ENCODE measurements around the gene ZFR. TPM values are rescaled to one million over a fixed set of nuclear protein-coding genes. Genes with fewer than 3 reads are reported as not detected.
"Not testable (repeated sequence)": the region's sequence is repeated elsewhere in the genome, so short reads cannot be mapped to it uniquely, and the experiment has no call there.

The ZFR gene
- total and polyA plus RNA-seq, 8 donors = 47.1 to 116 (median 103) TPM

- ATAC-seq (no peak), DNase-seq (no peak)
- Histone ChIP-seq H3K27ac (no peak overlapping the region), H3K4me3 (no peak overlapping the region), H3K4me1 (peaks cover 0 to 18% of the 10 kb centered on the region in 2 donors), H3K36me3 (no peaks in the 10 kb centered on the region), H3K9me3 (no peaks in the 10 kb centered on the region), H3K27me3 (peaks cover 0 to 4% of the 10 kb centered on the region in 2 donors)
- no peak for TF ChIP-seq CTCF (IDR thresholded peaks at IDR 0.05)
- intact Hi-C loops (cut with DNase I) = no loop called here
Measured at GRCh38 chr5:32315221-32316014, 129.1 kb downstream of the ZFR start.

- H3K36me3 ChIP-seq = no peaks in the 10 kb centered on the region
- no peak for TF ChIP-seq CTCF (IDR thresholded peaks at IDR 0.05)
- DNase-seq (no peak), ATAC-seq (no peak)
- H3K9me3 ChIP-seq = no peaks in the 10 kb centered on the region
- H3K4me1 ChIP-seq = peaks cover 0 to 26% of the 10 kb centered on the region in 2 donors
- H3K27ac ChIP-seq = peak overlapping the region in 1 of 2 donors; percentile 28
- intact Hi-C loops (cut with DNase I) = no loop called here
- H3K4me3 ChIP-seq = no peak overlapping the region
- H3K27me3 ChIP-seq = peaks cover 0 to 4% of the 10 kb centered on the region in 2 donors
Measured at GRCh38 chr5:32314658-32315057, 129.9 kb downstream of the ZFR start.

- H3K4me3 ChIP-seq; H3K27me3 ChIP-seq; DNase-seq; intact Hi-C loops (cut with DNase I); H3K9me3 ChIP-seq; H3K36me3 ChIP-seq; ATAC-seq: not testable (repeated sequence)
- Histone ChIP-seq H3K27ac (peak overlapping the region in 1 of 2 donors; percentile 28), H3K4me1 (peaks cover 5 to 31% of the 10 kb centered on the region in 2 donors)
Measured at GRCh38 chr5:32314152-32314488, 130.4 kb downstream of the ZFR start.

GRCh38 chr5:32312595-32313332 is 131.8 kb downstream of the ZFR start, which contains the start of gene MTMR12:
Gene MTMR12 (minus strand): TSS chr5:32312939. CDS start chr5:32312838, 101 bp downstream.
- DNase-seq = peak; percentile 98 to 100 (median 100)
- Histone ChIP-seq H3K9me3 (no peaks in the 10 kb centered on the region), H3K27ac (peak within 1 kb of the TSS; percentile 95 to 98), H3K36me3 (no peaks in the 10 kb centered on the region), H3K4me1 (peaks cover 12 to 45% of the 10 kb centered on the region in 2 donors), H3K4me3 (peak within 1 kb of the TSS; percentile 72 to 93), H3K27me3 (peaks cover 0 to 4% of the 10 kb centered on the region in 2 donors)
- peak; percentile 97 for ATAC-seq
- peak in 1 of 2 donors; percentile 11 for TF ChIP-seq CTCF (IDR thresholded peaks at IDR 0.05)
- intact Hi-C loops (cut with DNase I) = no loop called here

GRCh38 chr5:32312197-32312594 is 132.3 kb downstream of the ZFR start:
- H3K4me1 ChIP-seq = peaks cover 15 to 49% of the 10 kb centered on the region in 2 donors
- ATAC-seq = peak; percentile 39
- peak overlapping the region; percentile 95 to 98 for H3K27ac ChIP-seq
- peak overlapping the region; percentile 72 to 93 for H3K4me3 ChIP-seq
- H3K36me3 ChIP-seq = no peaks in the 10 kb centered on the region
- no peaks in the 10 kb centered on the region for H3K9me3 ChIP-seq
- peak in 3 of 4 donors; percentile 70 to 92 (median 72) for DNase-seq
- no peak for TF ChIP-seq CTCF (IDR thresholded peaks at IDR 0.05)
- intact Hi-C loops (cut with DNase I) = no loop called here
- H3K27me3 ChIP-seq = peaks cover 0 to 4% of the 10 kb centered on the region in 2 donors

All from left lung (tissue), 10 donors.